ENCODE results near the gene FADS1.

- TF ChIP-seq CTCF (optimal IDR thresholded peaks at IDR 0.05 in 1 of 3, IDR thresholded peaks at IDR 0.05 in 1 of 3, conservative IDR thresholded peaks at IDR 0.05 in 1 of 3; ENCODE audit: extremely low read depth in 1 of 3, insufficient read depth in 2 of 3, low read length in 3 of 3) (no peak), EZH2 (IDR thresholded peaks at IDR 0.05; ENCODE audit: low read length) (no peak)
Observed at GRCh38 chr11:61863548-61864081, 46.8 kb upstream of the FADS1 start.

All from keratinocyte (primary cell).